Nephron progenitor cell (in vitro differentiated cells): ENCODE measurements around the gene PTPRCAP.

Experiments used
- DNase-seq: peaks from one replicate; pipeline ENCODE4 v3.0.0; 2021
- H3K27ac Mint-ChIP-seq: 2 replicates; pipeline ENCODE4 v1.8.0; 2021; ENCODE audit warnings: mild to moderate bottlenecking, moderate library complexity, mixed read lengths
- H3K27me3 Mint-ChIP-seq: 2 replicates; pipeline ENCODE4 v1.8.0; 2021; ENCODE audit warnings: mild to moderate bottlenecking, low read depth, mixed read lengths; ENCODE audit not compliant: poor library complexity
- H3K36me3 Mint-ChIP-seq: 2 replicates; pipeline ENCODE4 v1.8.0; 2021; ENCODE audit warnings: low read depth, mixed read lengths
- H3K4me1 Mint-ChIP-seq: 2 replicates; pipeline ENCODE4 v1.8.0; 2021; ENCODE audit warnings: mixed read lengths
- H3K4me3 Mint-ChIP-seq: 2 replicates; pipeline ENCODE4 v1.8.0; 2021; ENCODE audit warnings: mild to moderate bottlenecking, moderate library complexity, mixed read lengths
- H3K9me3 Mint-ChIP-seq: 2 replicates; pipeline ENCODE4 v1.8.0; 2021; ENCODE audit warnings: mild to moderate bottlenecking, moderate library complexity, mixed read lengths
- CTCF ChIP-seq: fragments of 200-600 bp; sonication (generic); IDR thresholded peaks from 2 replicates; pipeline ENCODE4 v1.5.0; 2021; ENCODE audit warnings: antibody characterized with exemption

The PTPRCAP gene

GRCh38 chr11:67400942-67401494, 36.5 kb downstream of the PTPRCAP start:
- Mint-ChIP-seq H3K4me1 (peaks cover 50% of the 10 kb centered on the region), H3K9me3 (no peaks in the 10 kb centered on the region), H3K27ac (no peak overlapping the region), H3K4me3 (peak overlapping the region; percentile 85), H3K36me3 (peaks cover 8% of the 10 kb centered on the region), H3K27me3 (no peaks in the 10 kb centered on the region)
- TF ChIP-seq CTCF: no peak
- no peak for DNase-seq

GRCh38 chr11:67400251-67400941, 37.1 kb downstream of the PTPRCAP start:
- DNase-seq: no peak
- no peak for TF ChIP-seq CTCF
- no peak overlapping the region for H3K27ac Mint-ChIP-seq
- peaks cover 8% of the 10 kb centered on the region for H3K36me3 Mint-ChIP-seq
- H3K27me3 Mint-ChIP-seq: no peaks in the 10 kb centered on the region
- H3K4me3 Mint-ChIP-seq: peak overlapping the region; percentile 85
- H3K9me3 Mint-ChIP-seq: no peaks in the 10 kb centered on the region
- peaks cover 50% of the 10 kb centered on the region for H3K4me1 Mint-ChIP-seq

- no peak for TF ChIP-seq CTCF
- H3K4me3 Mint-ChIP-seq: peak overlapping the region; percentile 58
- peaks cover 45% of the 10 kb centered on the region for H3K4me1 Mint-ChIP-seq
- no peak for DNase-seq
- no peaks in the 10 kb centered on the region for H3K9me3 Mint-ChIP-seq
- peak overlapping the region; percentile 83 for H3K27ac Mint-ChIP-seq
- H3K27me3 Mint-ChIP-seq: no peaks in the 10 kb centered on the region
- H3K36me3 Mint-ChIP-seq: peaks cover 9% of the 10 kb centered on the region
These were observed 38.6 kb downstream of the PTPRCAP start for GRCh38 chr11:67398661-67399563.

- H3K9me3 Mint-ChIP-seq: no peaks in the 10 kb centered on the region
- H3K27ac Mint-ChIP-seq: peak overlapping the region; percentile 90
- no peak overlapping the region for H3K4me3 Mint-ChIP-seq
- TF ChIP-seq CTCF: no peak
- H3K36me3 Mint-ChIP-seq: peaks cover 13% of the 10 kb centered on the region
- DNase-seq: no peak
- H3K4me1 Mint-ChIP-seq: peaks cover 42% of the 10 kb centered on the region
- H3K27me3 Mint-ChIP-seq: no peaks in the 10 kb centered on the region
These were observed 39.4 kb downstream of the PTPRCAP start for GRCh38 chr11:67397986-67398660.

GRCh38 chr11:67397536-67397935, 39.9 kb downstream of the PTPRCAP start:
- TF ChIP-seq CTCF: no peak
- Mint-ChIP-seq H3K4me1 (peaks cover 45% of the 10 kb centered on the region), H3K4me3 (no peak overlapping the region), H3K27ac (peak overlapping the region; percentile 90), H3K9me3 (no peaks in the 10 kb centered on the region), H3K36me3 (peaks cover 13% of the 10 kb centered on the region), H3K27me3 (peaks cover 4% of the 10 kb centered on the region)
- no peak for DNase-seq
